HepG2 (cell line): ENCODE results near the gene CMTM5. TPM values are rescaled to one million over a fixed set of nuclear protein-coding genes. Genes with fewer than 3 reads are reported as not detected.

Experiments
- ATAC-seq: fragments of 200-7000 bp; cut with Tn5 transposase; 3 replicates; pipeline ENCODE4 v1.9.1; 2020; ENCODE audit warnings: mild to moderate bottlenecking, moderate library complexity
- BruUV-seq: library from RNA; stranded (reverse); fragments of 400-500 nt; replicated peaks from 2 replicates; lab custom pipeline; 2021; lab: Mats Ljungman, UMichigan
- CTCF ChIA-PET: fragments of 300-600 bp; formaldehyde crosslinking; extraction: SDS; loops from one replicate; lab custom pipeline; 2021; ENCODE audit warnings: low total read pairs, inconsistent platforms, low intra/inter-chr PET ratio; lab: Yijun Ruan, JAX
- POLR2A ChIA-PET: fragments of 350-600 bp; sonication (Branson Sonifier 250); formaldehyde crosslinking; loops from one replicate; lab custom pipeline; 2020; ENCODE audit warnings: antibody characterized with exemption, inconsistent platforms; lab: Yijun Ruan, JAX
- DNase-seq: peaks from one replicate; pipeline ENCODE4 v3.0.0-alpha.2; 2015; ENCODE audit warnings: low spot score
- FAIRE-seq: peaks from 3 replicates; lab custom pipeline; 2011; peaks lifted over from hg19 to GRCh38; lab: Jason Lieb, UNC
- H2AFZ ChIP-seq: one replicate; pipeline ENCODE4 v1.6.1; 2011; ENCODE audit warnings: low read length, inconsistent platforms
- H3K27ac ChIP-seq: fragments of 300-600 bp; 3 replicates; pipeline ENCODE4 v1.8.0; 2011; ENCODE audit warnings: mixed run types, mild to moderate bottlenecking, mixed read lengths, low read length, inconsistent platforms; ENCODE audit not compliant: insufficient read depth; ENCODE audit errors: extremely low read length
- H3K27me3 ChIP-seq, 2 experiments: fragments of 200-600 bp in 1 of 2; 2 replicates in 1 of 2; 3 replicates in 1 of 2; pipeline versions ENCODE4 v1.6.0 to v1.8.0; 2011; ENCODE audit warnings: low read length in 2 of 2, mild to moderate bottlenecking in 2 of 2, moderate library complexity in 2 of 2, inconsistent platforms in 1 of 2; ENCODE audit not compliant: insufficient read depth in 2 of 2, control insufficient read depth in 1 of 2
- H3K36me3 ChIP-seq, 2 experiments: fragments of 200-600 bp in 1 of 2; replicated peaks in 1 of 2; 2 replicates in 1 of 2; 3 replicates in 1 of 2; pipeline versions ENCODE4 v1.5.1 to v1.8.0; 2011; ENCODE audit warnings: low read length in 2 of 2, inconsistent platforms in 1 of 2; ENCODE audit not compliant: insufficient read depth in 2 of 2, control insufficient read depth in 1 of 2
- H3K4me1 ChIP-seq: 2 replicates; pipeline ENCODE4 v1.5.1; 2012; ENCODE audit warnings: low read length, inconsistent platforms; ENCODE audit not compliant: insufficient read depth
- H3K4me2 ChIP-seq: 2 replicates; pipeline ENCODE4 v1.6.0; 2011; ENCODE audit warnings: low read depth, low read length, inconsistent platforms
- H3K4me3 ChIP-seq, 3 experiments: fragments of 200-600 bp in 1 of 3; sonication (generic), shearing (Covaris generic) in 1 of 3; replicated peaks in 1 of 3; 2 replicates each; pipeline ENCODE4 v1.5.1; 2011 to 2016; ENCODE audit warnings: low read length in 3 of 3, inconsistent platforms in 2 of 3, low read depth in 2 of 3, mild to moderate bottlenecking in 2 of 3, control low read depth in 1 of 3, mixed read lengths in 1 of 3; ENCODE audit not compliant: insufficient read depth in 1 of 3
- H3K79me2 ChIP-seq: one replicate; pipeline ENCODE4 v1.6.1; 2011; ENCODE audit warnings: low read length, inconsistent platforms; ENCODE audit not compliant: insufficient read depth
- H3K9ac ChIP-seq: 2 replicates; pipeline ENCODE4 v1.6.0; 2011; ENCODE audit warnings: mild to moderate bottlenecking, low read depth, low read length, inconsistent platforms; ENCODE audit not compliant: insufficient read depth
- H3K9me3 ChIP-seq: 2 replicates; pipeline ENCODE4 v1.5.1; 2012; ENCODE audit warnings: mild to moderate bottlenecking, low read length
- H4K20me1 ChIP-seq: 2 replicates; pipeline ENCODE4 v1.6.0; 2011; ENCODE audit warnings: inconsistent platforms, mild to moderate bottlenecking, low read length, moderate library complexity; ENCODE audit not compliant: insufficient read depth
- GMEB1 ChIP-seq: sonication (generic); formaldehyde crosslinking; IDR thresholded peaks from 2 replicates; pipeline ENCODE4 v1.5.1; 2020; ENCODE audit warnings: missing genetic modification reagents, mild to moderate bottlenecking, borderline replicate concordance
- MXI1 ChIP-seq: IDR thresholded peaks from 3 replicates; pipeline ENCODE4 v1.6.1; 2012; ENCODE audit warnings: low read depth, low read length, inconsistent platforms, borderline replicate concordance
- NCOA1 ChIP-seq: sonication (generic); formaldehyde crosslinking; IDR thresholded peaks from 2 replicates; pipeline ENCODE4 v1.9.0; 2021; ENCODE audit warnings: missing genetic modification reagents
- RFXAP ChIP-seq: sonication (generic); formaldehyde crosslinking; IDR thresholded peaks from 2 replicates; pipeline ENCODE4 v1.4.0; 2020; ENCODE audit warnings: missing genetic modification reagents, borderline replicate concordance
- RXRA ChIP-seq: sonication (generic); formaldehyde crosslinking; IDR thresholded peaks from 2 replicates; pipeline ENCODE4 v1.5.1; 2020; ENCODE audit warnings: missing genetic modification reagents
- SMC3 ChIP-seq: IDR thresholded peaks from 2 replicates; pipeline ENCODE4 v1.6.1; 2011; ENCODE audit warnings: low read length, improper control_type of control experiment
- TMF1 ChIP-seq: sonication (generic); formaldehyde crosslinking; IDR thresholded peaks from 2 replicates; pipeline ENCODE4 v1.8.1; 2022; ENCODE audit warnings: low read depth, missing genetic modification reagents
- ZNF547 ChIP-seq: sonication (generic); formaldehyde crosslinking; IDR thresholded peaks from 2 replicates; pipeline ENCODE4 v1.5.1; 2020; ENCODE audit warnings: mild to moderate bottlenecking, missing genetic modification reagents
- ZNF850 ChIP-seq: sonication (generic); formaldehyde crosslinking; conservative IDR thresholded peaks from 2 replicates; pipeline ENCODE4 v1.9.0; 2021; ENCODE audit warnings: mild to moderate bottlenecking, missing genetic modification reagents
- in situ Hi-C: cut with HindIII; loops from 2 replicates; pipeline ENCODE4 v1.10.0; 2017; ENCODE audit warnings: low pct_unique_long_range_greater_than_20kb; ENCODE audit not compliant: extremely low pct_ligation_motif_present
- intact Hi-C: fragments of 100-400 bp; cut with micrococcal nuclease; formaldehyde crosslinking; loops from one replicate; pipeline ENCODE4 v1.10.0; 2022; ENCODE audit not compliant: unreplicated experiment
- polyA plus RNA-seq, 8 experiments: library from polyadenylated mRNA; depleted of rRNA in 3 of 8; stranded (reverse) in 7 of 8; unstranded in 1 of 8; fragments of >200 nt; fragmentation: Illumina TruSeq in 4 of 8; extraction: Trizol in 4 of 8; gene quantifications; 2 replicates each; pipeline versions ENCODE4 v1.2.1 to v1.2.3, GENCODE V29; 2011 to 2016; ENCODE audit warnings: low read depth in 4 of 8, missing spikeins in 1 of 8, mixed read lengths in 1 of 8; ENCODE audit not compliant: insufficient read depth in 1 of 8
- total RNA-seq, 5 experiments: library from RNA; depleted of rRNA; stranded (reverse); fragments of >200 nt; fragmentation: Illumina TruSeq; extraction: Trizol; gene quantifications; 2 replicates each; pipeline ENCODE4 v1.2.3, GENCODE V29; 2016; ENCODE audit warnings: low read depth in 1 of 5
- TF ChIP-seq, protein P1 (sequence below): sonication (generic); formaldehyde crosslinking; IDR thresholded peaks from 2 replicates; pipeline ENCODE4; 2020; ENCODE audit warnings: missing genetic modification reagents, mild to moderate bottlenecking, borderline replicate concordance

CMTM5 gene
- total and polyA plus RNA-seq, 2 of the 13 experiments (the other 11 are each of a cell fraction or from before 2014, with no cell fraction given): not detected

DNA sequence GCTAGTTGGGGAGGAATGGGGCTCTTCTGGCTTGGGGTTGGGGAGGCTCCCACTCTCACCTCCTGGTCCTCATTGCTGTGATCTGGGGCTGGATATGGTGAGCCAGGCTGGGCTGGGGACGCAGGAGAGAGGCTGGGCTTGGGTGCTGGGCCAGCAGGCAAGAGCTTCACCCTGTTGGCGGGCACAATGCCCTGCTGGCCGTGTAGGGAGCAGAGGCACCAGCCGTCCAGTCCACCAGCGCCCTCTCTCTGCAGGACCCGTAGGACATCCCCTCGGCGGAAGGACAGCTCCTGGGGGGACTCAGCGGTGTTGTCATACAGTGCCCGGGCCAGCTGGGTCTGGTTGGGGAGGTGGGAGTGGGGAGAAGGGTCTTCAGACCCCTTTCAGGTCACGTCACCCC, 16.4 kb upstream of the CMTM5 start (continued):
- TF ChIP-seq ZNF850 (CRISPR knock-in tag) (no peak), TMF1 (CRISPR knock-in tag) (no peak), NCOA1 (CRISPR knock-in tag) (no peak), RXRA (CRISPR knock-in tag) (peak; percentile 18; the same call in 1 of the 2 replicates), ZNF547 (CRISPR knock-in tag) (no peak)
- TF ChIP-seq, protein P1, sequence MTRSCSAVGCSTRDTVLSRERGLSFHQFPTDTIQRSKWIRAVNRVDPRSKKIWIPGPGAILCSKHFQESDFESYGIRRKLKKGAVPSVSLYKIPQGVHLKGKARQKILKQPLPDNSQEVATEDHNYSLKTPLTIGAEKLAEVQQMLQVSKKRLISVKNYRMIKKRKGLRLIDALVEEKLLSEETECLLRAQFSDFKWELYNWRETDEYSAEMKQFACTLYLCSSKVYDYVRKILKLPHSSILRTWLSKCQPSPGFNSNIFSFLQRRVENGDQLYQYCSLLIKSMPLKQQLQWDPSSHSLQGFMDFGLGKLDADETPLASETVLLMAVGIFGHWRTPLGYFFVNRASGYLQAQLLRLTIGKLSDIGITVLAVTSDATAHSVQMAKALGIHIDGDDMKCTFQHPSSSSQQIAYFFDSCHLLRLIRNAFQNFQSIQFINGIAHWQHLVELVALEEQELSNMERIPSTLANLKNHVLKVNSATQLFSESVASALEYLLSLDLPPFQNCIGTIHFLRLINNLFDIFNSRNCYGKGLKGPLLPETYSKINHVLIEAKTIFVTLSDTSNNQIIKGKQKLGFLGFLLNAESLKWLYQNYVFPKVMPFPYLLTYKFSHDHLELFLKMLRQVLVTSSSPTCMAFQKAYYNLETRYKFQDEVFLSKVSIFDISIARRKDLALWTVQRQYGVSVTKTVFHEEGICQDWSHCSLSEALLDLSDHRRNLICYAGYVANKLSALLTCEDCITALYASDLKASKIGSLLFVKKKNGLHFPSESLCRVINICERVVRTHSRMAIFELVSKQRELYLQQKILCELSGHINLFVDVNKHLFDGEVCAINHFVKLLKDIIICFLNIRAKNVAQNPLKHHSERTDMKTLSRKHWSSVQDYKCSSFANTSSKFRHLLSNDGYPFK (CRISPR knock-in tag): 0 out of 2 replicates have a peak, but pooled peaks have one; percentile 40

DNA sequence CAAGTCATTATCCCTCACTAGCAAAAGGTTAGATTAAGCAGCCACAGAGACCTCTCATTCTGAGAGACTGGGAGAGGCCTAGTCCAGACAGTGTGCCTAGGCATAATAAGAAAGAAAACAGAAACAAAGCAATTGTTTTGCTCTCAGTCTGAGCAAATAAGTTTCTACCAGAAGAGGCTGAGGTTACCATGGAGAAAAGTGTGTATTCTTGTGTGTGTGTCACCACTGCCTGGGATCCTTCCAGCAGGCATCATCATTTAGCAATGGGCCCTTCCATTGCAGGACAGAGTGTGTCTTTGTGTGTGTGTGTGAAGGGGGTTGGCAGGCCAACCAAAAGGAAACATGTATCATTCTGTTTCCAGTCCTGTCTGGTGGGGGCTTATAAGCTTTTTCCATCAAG, 15.5 kb upstream of the CMTM5 start:
- BruUV-seq: no TSS peak
- Histone ChIP-seq H3K27me3 (peaks cover 51 to 92% of the 10 kb centered on the region in 2 experiments), H2AFZ (no peak overlapping the region), H3K79me2 (no peaks in the 10 kb centered on the region), H3K4me1 (peaks cover 30% of the 10 kb centered on the region), H3K9me3 (no peaks in the 10 kb centered on the region), H3K27ac (no peak overlapping the region), H3K4me3 (no peak overlapping the region), H3K36me3 (no peaks in the 10 kb centered on the region), H3K9ac (no peak overlapping the region), H4K20me1 (no peaks in the 10 kb centered on the region), H3K4me2 (no peak overlapping the region)
- CTCF ChIA-PET: interaction anchor here (1.8 to 1.9 kb wide), 2 partner anchors 33 to 96 kb away, joined by 7 to 8 read pairs; no protein-coding TSS in a partner anchor
- POLR2A ChIA-PET: no interaction called here
- FAIRE-seq (no peak), ATAC-seq (no peak), DNase-seq (no peak)
- in situ Hi-C loops (no loop called here), intact Hi-C loops (loop anchor here (2.0 kb wide), 1 partner anchor 33 kb away; no protein-coding TSS in a partner anchor)
- TF ChIP-seq MXI1: no peak
- peak; percentile 7; the same call in 1 of the 2 replicates for TF ChIP-seq SMC3
- no peak for TF ChIP-seq RFXAP
- TF ChIP-seq GMEB1: no peak
- TF ChIP-seq, all 625 proteins: peak for 1
